ENCODE data around the gene DNAJB13.
"Not testable (repeated sequence)": the region's sequence is repeated elsewhere in the genome, so short reads cannot be mapped to it uniquely, and the experiment has no call there.

Gene DNAJB13

GRCh38 chr11:73982990-73983740 lies 32.3 kb downstream of the DNAJB13 start:
- FAIRE-seq (no peak), DNase-seq (ENCODE audit: insufficient read length, low spot score) (peak; percentile 93)
- no peak for TF ChIP-seq CTCF (IDR thresholded peaks at IDR 0.05; ENCODE audit: insufficient read depth, missing control alignments)

- no peak for FAIRE-seq
Observed at GRCh38 chr11:73983741-73984538, 33.1 kb downstream of the DNAJB13 start.

GRCh38 chr11:73985661-73986060 lies 34.8 kb downstream of the DNAJB13 start:
- not testable (repeated sequence) for FAIRE-seq; DNase-seq (ENCODE audit: insufficient read length, low spot score)

More at GRCh38 chr11:73983741-73984538, 33.1 kb downstream of the DNAJB13 start:
- no peak for DNase-seq (ENCODE audit: insufficient read length, low spot score)
- no peak for TF ChIP-seq CTCF (IDR thresholded peaks at IDR 0.05; ENCODE audit: insufficient read depth, missing control alignments)

GRCh38 chr11:73988227-73988626 lies 37.4 kb downstream of the DNAJB13 start:
- no peak for DNase-seq (ENCODE audit: insufficient read length, low spot score)
- TF ChIP-seq CTCF (IDR thresholded peaks at IDR 0.05; ENCODE audit: insufficient read depth, missing control alignments): no peak
- no peak for FAIRE-seq

- DNase-seq (ENCODE audit: insufficient read length, low spot score): no peak
- no peak for TF ChIP-seq CTCF (IDR thresholded peaks at IDR 0.05; ENCODE audit: insufficient read depth, missing control alignments)
- no peak for FAIRE-seq
Observed at GRCh38 chr11:73989156-73989555, 38.3 kb downstream of the DNAJB13 start.

GRCh38 chr11:73990730-73991129 lies 39.9 kb downstream of the DNAJB13 start:
- no peak for DNase-seq (ENCODE audit: insufficient read length, low spot score)
- no peak for TF ChIP-seq CTCF (IDR thresholded peaks at IDR 0.05; ENCODE audit: insufficient read depth, missing control alignments)
- no peak for FAIRE-seq

- no peak for TF ChIP-seq CTCF (IDR thresholded peaks at IDR 0.05; ENCODE audit: insufficient read depth, missing control alignments)
- DNase-seq (ENCODE audit: insufficient read length, low spot score) (no peak), FAIRE-seq (no peak)
Observed at GRCh38 chr11:73991471-73992006, 40.7 kb downstream of the DNAJB13 start.

Data from D721Med (cell line).